Amygdala (tissue), 56 donors: ENCODE data around the gene CMTM6.
"Not testable (repeated sequence)": the region's sequence is repeated elsewhere in the genome, so short reads cannot be mapped to it uniquely, and the experiment has no call there.

Experiments used
- DNase-seq, 56 donors: peaks; one replicate each; lab custom pipeline; 2025; lab: John Stamatoyannopoulos, UW

Gene CMTM6

GRCh38 chr3:32450992-32451659 is 51.5 kb downstream of the CMTM6 start:
- no peak for DNase-seq

DNA sequence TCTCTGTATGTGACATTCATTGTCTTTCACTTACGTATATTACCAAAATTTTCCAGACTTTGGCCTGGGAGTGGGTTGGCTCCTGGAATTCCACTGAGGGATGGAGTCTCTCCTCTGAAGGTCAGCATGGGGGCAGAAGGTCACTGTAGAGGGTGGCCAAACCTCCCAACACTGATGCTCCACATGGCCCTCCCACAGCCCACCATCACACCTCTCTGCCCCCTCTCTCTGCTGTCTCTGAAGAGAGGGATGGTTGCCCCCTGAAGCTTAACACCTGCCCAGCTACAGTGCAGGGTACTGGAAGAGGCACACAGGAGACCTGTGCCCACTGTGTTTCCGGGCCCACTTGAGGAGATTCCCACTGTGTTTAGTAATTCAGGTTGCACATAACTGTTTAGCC is 52.2 kb downstream of the CMTM6 start:
- DNase-seq: no peak

DNA sequence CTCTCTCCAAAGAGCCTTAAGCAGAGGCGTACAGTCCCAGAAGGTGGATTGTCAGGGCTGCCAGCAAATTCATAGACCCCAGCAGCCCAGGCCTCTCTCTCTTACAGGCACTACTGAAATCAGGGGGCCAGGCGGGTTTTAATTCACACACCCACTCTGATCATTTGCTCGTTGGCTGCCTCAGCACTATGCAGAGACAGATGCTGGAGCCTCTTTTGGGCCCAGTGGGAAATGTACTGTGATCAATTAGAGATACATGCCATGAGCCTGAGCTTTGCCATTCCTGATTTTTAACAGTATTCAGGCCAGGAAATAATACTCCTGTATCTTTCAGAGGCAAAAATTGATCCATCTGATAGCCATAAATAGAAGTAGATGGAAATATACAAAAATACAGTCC is 53.0 kb downstream of the CMTM6 start:
- no peak for DNase-seq

DNA sequence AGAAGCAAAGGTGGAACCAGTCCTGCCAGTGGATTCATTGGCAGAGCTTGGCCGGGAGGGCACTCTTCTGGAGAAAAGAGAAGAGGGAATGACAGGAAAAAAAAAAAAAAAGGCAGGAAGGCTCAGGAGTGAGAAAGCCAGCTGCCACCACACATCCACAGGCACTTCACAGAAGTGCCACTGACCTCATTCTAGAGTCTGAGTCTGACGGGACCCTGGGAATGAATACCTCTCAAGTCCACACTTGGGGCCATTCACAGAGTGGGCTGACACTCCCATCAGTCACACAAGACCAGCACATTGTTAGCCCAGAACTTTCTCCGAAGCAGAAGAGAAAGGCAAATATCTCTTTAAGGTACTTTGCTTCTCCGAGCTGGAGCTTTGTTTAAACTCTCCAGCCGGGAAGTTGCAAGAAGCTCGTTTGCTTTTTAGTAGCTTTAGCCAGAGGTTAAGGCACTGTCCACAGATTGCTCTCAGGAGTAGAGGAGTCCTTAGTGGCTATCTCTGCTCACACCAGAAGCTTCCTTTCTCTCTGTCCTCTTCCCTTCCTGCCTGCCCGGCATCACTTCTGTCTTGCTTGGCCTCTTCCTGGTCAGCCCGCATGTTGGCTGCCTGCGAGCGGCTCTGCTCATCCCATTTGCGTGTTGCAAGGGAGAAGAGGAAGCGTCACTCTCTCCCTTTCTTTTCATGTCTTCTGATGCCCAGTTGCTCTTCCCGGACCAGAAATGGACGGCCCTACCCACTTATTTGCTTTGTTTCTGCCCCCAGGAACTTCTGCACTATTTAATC is 53.8 kb downstream of the CMTM6 start:
- peak in 11 of 56 donors; percentile 3 to 40 (median 17) for DNase-seq

DNA sequence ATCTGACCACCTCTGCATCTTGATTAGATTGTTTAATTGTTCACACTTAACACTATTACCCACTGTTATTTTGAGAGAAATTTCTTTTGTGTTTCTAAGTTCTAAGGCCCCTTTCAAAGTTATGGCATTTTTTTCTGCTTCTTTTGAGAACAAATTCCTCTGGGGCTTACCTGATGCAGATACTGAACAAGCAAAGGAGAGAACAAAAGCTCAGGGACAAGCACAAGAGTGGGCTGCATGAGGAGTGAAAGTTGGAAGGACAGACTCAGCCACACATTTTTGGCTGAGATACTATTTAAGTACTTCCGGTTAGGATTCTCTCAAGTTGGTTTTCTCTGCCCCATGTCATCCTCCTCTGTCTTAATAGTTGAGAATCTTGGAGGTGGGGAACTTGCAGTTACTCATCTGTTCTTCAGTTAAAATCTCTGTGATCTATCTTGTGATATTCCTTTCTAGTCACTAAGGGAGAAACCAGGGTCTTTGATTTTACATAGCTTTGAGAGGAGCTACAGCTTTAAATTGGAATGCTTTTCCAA is 54.7 kb downstream of the CMTM6 start:
- no peak for DNase-seq

GRCh38 chr3:32443478-32443877 is 59.2 kb downstream of the CMTM6 start:
- DNase-seq: no peak

DNA sequence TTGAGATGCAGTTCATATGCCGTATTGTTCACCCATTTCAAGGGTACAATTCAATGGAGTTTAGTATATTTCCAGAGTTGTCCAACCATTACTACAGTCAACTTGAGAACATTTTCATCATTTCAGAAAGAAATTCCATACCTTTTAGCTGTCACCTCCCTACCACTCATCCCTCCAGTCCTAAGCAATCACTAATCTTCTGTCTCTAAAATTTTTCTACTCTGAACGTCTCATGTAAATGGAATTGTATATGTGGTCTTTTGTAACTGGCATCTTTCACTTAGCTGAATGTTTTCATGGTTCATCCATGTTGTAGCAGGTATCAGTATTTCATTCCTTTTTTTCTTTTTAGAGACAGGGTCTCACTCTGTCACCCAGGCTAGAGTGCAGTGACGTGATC is 59.9 kb downstream of the CMTM6 start:
- no peak for DNase-seq

- DNase-seq: no peak
Observed at GRCh38 chr3:32440611-32441350, 61.9 kb downstream of the CMTM6 start.

GRCh38 chr3:32439421-32439820 is 63.2 kb downstream of the CMTM6 start:
- DNase-seq: not testable (repeated sequence)

GRCh38 chr3:32438596-32439344 is 63.9 kb downstream of the CMTM6 start:
- no peak for DNase-seq

GRCh38 chr3:32437896-32438295 is 64.8 kb downstream of the CMTM6 start:
- no peak for DNase-seq

DNA sequence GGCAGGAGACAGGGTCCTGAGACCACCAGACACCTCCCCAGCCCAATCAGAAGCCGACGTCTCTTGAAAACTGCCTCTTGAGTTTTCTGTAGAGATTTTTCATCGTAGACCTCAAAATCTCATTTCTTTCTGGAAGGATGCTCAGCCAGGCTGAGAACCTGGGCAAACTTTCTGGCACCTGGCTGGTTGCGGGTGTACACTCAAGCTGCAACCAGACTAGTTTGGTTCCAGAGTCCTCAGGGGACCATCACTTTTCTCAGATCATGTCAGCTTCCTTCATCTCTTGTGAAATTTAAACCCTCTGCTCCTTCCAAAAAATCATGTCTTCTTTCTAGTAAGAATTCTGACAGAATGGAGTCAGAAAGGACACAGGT is 65.8 kb downstream of the CMTM6 start:
- DNase-seq: no peak

GRCh38 chr3:32435911-32436815 is 66.5 kb downstream of the CMTM6 start:
- no peak for DNase-seq

- DNase-seq: no peak
Observed at GRCh38 chr3:32434206-32434605, 68.4 kb downstream of the CMTM6 start.

DNA sequence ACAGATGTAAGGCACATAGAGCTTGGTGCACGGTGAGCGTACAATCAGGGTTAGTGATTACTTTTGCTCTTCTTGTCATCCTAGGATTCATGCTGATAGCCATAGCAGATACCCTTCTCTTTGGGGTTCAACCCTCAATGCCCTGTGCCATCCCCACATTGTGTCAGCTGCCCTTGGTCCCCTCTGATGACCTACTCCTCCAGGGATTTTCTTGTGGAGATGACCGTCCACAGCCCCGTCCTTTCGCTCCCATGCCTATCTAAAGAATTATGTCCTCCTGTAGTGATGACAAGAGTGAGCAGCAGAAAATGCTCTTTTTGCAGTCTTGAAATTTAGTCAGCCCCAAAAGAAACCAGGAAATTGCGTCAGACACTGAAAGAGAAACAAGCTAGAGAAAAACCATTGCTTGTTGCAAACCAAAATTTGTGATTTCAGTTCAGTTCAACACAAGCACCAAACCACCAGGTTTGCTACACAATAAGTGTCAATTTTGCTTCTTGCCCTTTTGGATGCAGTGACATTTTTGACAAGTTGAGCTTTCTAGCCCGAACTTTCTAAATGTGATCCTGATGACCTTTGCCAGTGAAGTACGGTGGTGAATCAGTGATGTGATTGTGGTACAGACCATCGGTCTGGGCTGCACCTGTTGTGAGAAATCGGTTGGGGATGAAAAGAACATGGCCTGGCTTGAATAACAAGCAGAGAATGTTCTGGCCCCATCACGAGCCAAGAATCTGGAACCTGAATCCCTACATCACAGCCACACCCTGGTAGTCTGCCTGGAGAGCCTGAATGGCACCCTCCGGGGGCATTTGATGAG is 69.7 kb downstream of the CMTM6 start:
- no peak for DNase-seq

DNA sequence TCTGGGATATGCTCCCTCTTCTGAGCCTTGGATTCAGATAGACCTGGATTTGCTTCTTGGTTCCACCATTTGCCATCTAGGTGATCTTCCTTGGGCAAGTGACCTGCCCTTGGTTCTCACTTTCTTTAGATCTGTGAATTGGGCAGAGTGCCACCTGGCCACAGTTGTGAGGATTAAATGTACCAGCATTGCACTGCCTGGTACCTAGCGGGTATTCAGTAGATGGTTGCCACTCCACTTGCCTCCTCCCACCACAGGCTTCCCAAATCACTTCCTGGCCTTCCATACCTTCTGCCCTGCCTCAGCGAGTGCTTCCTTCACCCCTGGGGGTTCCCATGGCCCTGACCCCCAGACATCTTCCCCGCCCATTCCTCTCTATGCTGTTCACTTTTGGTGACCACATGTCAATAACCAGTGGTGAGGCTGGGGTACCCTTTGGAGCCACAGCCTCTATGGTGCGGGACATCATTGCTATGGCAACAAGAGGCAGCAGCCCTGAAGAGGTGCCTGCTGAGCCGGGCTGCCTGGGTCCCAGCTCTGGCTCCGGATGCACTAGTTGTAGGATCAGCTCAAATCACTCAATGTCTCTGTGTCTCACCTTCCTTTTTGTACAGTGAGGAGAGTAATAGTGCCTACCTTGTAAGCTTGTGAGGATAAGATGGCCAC is 70.5 kb downstream of the CMTM6 start:
- no peak for DNase-seq

DNA sequence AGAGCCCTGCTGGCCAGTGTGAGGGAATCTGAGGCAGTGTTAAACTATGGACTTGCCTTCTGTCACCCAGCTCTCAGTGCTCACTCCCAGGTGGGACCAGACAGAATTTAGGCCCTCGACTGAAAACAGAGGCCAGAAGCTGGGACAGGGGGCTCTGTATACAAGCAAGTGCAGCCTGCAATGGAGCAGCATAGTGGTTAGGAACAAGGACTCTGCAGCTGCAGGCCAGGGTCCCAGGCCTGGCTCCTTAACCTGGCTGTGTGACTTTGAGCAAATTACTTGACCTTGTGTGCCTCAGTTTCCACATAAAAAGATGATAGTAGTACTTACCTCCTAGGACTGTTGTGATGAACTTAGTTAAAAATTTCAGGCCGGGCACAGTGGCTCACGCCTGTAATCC is 71.2 kb downstream of the CMTM6 start:
- DNase-seq: no peak
